SU-DHL-6 (cell line): Measurements from ENCODE around the gene KCNE1.
"Not testable (repeated sequence)": the region's sequence is repeated elsewhere in the genome, so short reads cannot be mapped to it uniquely, and the experiment has no call there.

Source experiments
- H2AFZ ChIP-seq: fragments of 200-600 bp; sonication (generic); 2 replicates; pipeline ENCODE4 v1.6.1; 2014; ENCODE audit warnings: low read depth, mild to moderate bottlenecking, moderate library complexity, mixed read lengths, antibody characterized with exemption, low read length; ENCODE audit not compliant: severe bottlenecking
- H3F3A ChIP-seq: fragments of 200-600 bp; shearing (Covaris generic); 2 replicates; pipeline ENCODE4 v1.6.0; 2016; ENCODE audit warnings: antibody characterized with exemption, mild to moderate bottlenecking; ENCODE audit not compliant: insufficient read depth
- H3K27ac ChIP-seq: fragments of 200-600 bp; sonication (generic); 2 replicates; pipeline ENCODE4 v1.5.1; 2016; ENCODE audit warnings: low read depth, mild to moderate bottlenecking, low read length, moderate library complexity, mixed read lengths
- H3K27me3 ChIP-seq: fragments of 200-600 bp; sonication (generic), shearing (Covaris generic); 2 replicates; pipeline ENCODE4 v1.6.0; 2014; ENCODE audit warnings: mild to moderate bottlenecking, low read length
- H3K36me3 ChIP-seq: fragments of 200-600 bp; sonication (generic); 2 replicates; pipeline ENCODE4 v1.6.1; 2014; ENCODE audit warnings: mild to moderate bottlenecking, low read length, mixed read lengths
- H3K4me2 ChIP-seq: fragments of 300-600, 200-600 bp; shearing (Covaris generic), sonication (generic); 2 replicates; pipeline ENCODE4 v1.6.0; 2014; ENCODE audit warnings: low read length, low read depth, mild to moderate bottlenecking; ENCODE audit not compliant: poor library complexity, severe bottlenecking
- H3K4me3 ChIP-seq: fragments of 200-600 bp; sonication (generic); 2 replicates; pipeline ENCODE4 v1.5.1; 2014; ENCODE audit warnings: antibody characterized with exemption, low read length, mild to moderate bottlenecking, mixed read lengths; ENCODE audit not compliant: insufficient read depth, poor library complexity, severe bottlenecking
- H3K79me2 ChIP-seq: fragments of 200-600 bp; sonication (generic); 2 replicates; pipeline ENCODE4 v1.6.1; 2014; ENCODE audit warnings: mild to moderate bottlenecking, low read length, moderate library complexity; ENCODE audit not compliant: insufficient read depth
- H3K9ac ChIP-seq: fragments of 200-600 bp; sonication (generic); 2 replicates; pipeline ENCODE4 v1.7.0; 2014; ENCODE audit warnings: mild to moderate bottlenecking, low read length
- H3K9me2 ChIP-seq: fragments of 200-600 bp; sonication (generic); replicated peaks from 2 replicates; pipeline ENCODE4 v1.6.1; 2014; ENCODE audit warnings: low read length; ENCODE audit not compliant: insufficient read depth
- H3K9me3 ChIP-seq: fragments of 200-600 bp; sonication (generic); 2 replicates; pipeline ENCODE4 v1.6.1; 2014; ENCODE audit warnings: low read length, mixed read lengths; ENCODE audit not compliant: insufficient read depth
- H4K20me1 ChIP-seq: fragments of 200-600 bp; sonication (generic); 2 replicates; pipeline ENCODE4 v1.6.1; 2014; ENCODE audit warnings: low read depth, mild to moderate bottlenecking, antibody characterized with exemption, low read length, moderate library complexity, mixed read lengths
- EZH2phosphoT487 ChIP-seq: fragments of 200-600 bp; sonication (generic), shearing (Covaris generic); conservative IDR thresholded peaks from 2 replicates; pipeline ENCODE4 v1.6.1; 2018; ENCODE audit warnings: mild to moderate bottlenecking, antibody characterized with exemption, low read length, moderate library complexity, mixed read lengths
- TF ChIP-seq, protein P1 (sequence below): fragments of 200-600 bp; sonication (generic); IDR thresholded peaks from one replicate; pipeline ENCODE4 v1.5.1; 2017; ENCODE audit warnings: antibody characterized with exemption, mild to moderate bottlenecking, low read length, moderate library complexity; ENCODE audit not compliant: insufficient read depth, poor library complexity, severe bottlenecking

KCNE1 gene

DNA sequence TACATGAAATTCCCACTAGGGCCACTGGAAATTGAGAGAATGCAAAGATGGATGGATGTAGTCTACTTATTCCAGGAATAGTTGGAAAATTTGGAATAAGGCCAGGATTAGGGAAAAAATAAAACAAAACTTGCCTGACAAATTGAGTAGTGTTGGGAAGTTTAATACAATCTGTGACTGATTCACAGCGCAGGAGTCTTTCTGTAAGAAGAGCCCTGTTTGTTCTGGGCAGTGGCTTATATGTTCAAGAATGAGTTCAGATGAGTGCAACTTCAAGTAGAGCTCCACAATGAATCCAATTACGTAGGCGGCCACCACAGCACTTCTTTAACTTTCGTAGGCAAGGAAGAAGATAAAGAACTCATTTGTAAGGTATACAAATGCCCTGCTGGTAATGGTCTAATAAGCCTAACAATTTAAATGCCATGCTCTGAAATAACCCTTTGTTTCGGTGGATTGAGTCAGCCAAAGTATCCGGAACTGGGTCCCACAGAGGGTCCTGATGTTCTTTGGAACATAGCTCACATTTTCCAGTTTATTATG, 47.1 kb upstream of the KCNE1 start:
- Histone ChIP-seq H2AFZ (no peak overlapping the region), H3F3A (no peaks in the 10 kb centered on the region), H3K27ac (no peak overlapping the region), H3K9ac (no peak overlapping the region), H3K9me3 (no peaks in the 10 kb centered on the region), H3K79me2 (no peaks in the 10 kb centered on the region), H4K20me1 (no peaks in the 10 kb centered on the region), H3K36me3 (no peaks in the 10 kb centered on the region), H3K4me2 (no peak overlapping the region), H3K27me3 (no peaks in the 10 kb centered on the region), H3K4me3 (no peak overlapping the region), H3K9me2 (no peaks in the 10 kb centered on the region)
- TF ChIP-seq, protein P1, sequence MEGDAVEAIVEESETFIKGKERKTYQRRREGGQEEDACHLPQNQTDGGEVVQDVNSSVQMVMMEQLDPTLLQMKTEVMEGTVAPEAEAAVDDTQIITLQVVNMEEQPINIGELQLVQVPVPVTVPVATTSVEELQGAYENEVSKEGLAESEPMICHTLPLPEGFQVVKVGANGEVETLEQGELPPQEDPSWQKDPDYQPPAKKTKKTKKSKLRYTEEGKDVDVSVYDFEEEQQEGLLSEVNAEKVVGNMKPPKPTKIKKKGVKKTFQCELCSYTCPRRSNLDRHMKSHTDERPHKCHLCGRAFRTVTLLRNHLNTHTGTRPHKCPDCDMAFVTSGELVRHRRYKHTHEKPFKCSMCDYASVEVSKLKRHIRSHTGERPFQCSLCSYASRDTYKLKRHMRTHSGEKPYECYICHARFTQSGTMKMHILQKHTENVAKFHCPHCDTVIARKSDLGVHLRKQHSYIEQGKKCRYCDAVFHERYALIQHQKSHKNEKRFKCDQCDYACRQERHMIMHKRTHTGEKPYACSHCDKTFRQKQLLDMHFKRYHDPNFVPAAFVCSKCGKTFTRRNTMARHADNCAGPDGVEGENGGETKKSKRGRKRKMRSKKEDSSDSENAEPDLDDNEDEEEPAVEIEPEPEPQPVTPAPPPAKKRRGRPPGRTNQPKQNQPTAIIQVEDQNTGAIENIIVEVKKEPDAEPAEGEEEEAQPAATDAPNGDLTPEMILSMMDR, result no peak
- no peak for TF ChIP-seq EZH2phosphoT487

DNA sequence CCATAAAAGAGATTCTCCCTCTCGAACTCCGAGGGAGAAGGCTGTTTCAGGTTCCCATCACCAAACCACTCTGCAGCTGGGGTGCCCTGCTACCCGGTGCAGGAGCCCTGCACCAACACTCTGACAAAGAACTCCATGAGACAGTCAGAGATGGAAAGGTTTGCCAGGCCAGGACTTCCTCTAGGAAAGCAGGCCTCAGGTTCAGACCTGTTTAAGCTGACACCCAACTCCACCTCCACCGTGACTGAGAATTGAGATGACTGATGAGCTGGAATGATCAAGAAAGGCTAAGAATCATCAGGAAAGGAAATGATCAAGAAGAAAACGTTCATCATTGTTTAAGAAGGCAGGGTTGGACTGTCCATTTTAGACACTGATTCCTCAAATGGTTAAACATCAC, 46.2 kb upstream of the KCNE1 start:
- Histone ChIP-seq H3K27ac (no peak overlapping the region), H3K27me3 (no peaks in the 10 kb centered on the region), H3K4me2 (no peak overlapping the region), H3K9me3 (no peaks in the 10 kb centered on the region), H3K9ac (no peak overlapping the region), H3K36me3 (no peaks in the 10 kb centered on the region), H3K4me3 (no peak overlapping the region), H3F3A (no peaks in the 10 kb centered on the region), H3K9me2 (no peaks in the 10 kb centered on the region), H2AFZ (no peak overlapping the region), H3K79me2 (no peaks in the 10 kb centered on the region), H4K20me1 (no peaks in the 10 kb centered on the region)
- TF ChIP-seq EZH2phosphoT487, result no peak
- TF ChIP-seq, protein P1, result no peak

DNA sequence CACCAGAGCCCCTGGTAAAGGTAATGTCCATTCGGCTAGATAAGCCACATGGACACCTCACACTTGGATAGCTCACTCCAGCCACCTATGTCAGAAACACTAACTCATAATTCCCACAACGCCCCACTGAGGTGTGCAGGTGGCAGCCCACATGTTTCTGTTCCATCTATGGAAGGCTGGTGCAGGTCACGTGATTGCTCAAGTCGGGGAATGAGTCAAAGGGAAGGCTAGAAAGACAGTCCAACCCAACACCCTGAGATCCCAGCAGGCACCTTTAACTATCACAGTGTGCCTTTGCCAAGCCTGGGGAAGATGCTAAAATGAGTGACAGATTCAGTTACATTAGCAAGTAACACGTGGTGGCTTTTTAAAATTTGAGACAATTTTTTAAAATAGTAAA, 45.3 kb upstream of the KCNE1 start:
- Histone ChIP-seq H4K20me1 (no peaks in the 10 kb centered on the region), H2AFZ (no peak overlapping the region), H3K79me2 (no peaks in the 10 kb centered on the region), H3K4me3 (no peak overlapping the region), H3K27ac (no peak overlapping the region), H3F3A (no peaks in the 10 kb centered on the region), H3K27me3 (no peaks in the 10 kb centered on the region), H3K4me2 (no peak overlapping the region), H3K9me2 (no peaks in the 10 kb centered on the region), H3K9me3 (no peaks in the 10 kb centered on the region), H3K36me3 (no peaks in the 10 kb centered on the region), H3K9ac (no peak overlapping the region)
- no peak for TF ChIP-seq EZH2phosphoT487
- TF ChIP-seq, protein P1, result no peak

DNA sequence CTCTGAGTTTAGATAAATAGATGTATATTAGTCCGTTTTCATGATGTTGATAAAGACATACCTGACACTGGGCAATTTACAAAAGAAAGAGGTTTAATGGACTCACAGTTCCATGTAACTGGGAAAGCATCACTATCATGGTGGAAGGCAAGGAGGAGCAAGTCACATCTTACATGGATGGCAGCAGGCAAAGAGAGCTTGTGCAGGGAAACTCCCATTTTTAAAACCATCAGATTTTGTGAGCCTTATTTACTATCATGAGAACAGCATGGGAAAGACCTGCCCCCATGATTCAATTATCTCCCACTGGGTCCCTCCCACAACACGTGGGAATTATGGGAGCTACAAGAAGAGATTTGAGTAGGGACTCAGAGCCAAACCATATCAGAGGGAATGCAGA, 42.7 kb upstream of the KCNE1 start:
- not testable (repeated sequence) for H3K9me2 ChIP-seq, H4K20me1 ChIP-seq, H3K9ac ChIP-seq, H2AFZ ChIP-seq, H3F3A ChIP-seq, H3K36me3 ChIP-seq, H3K27ac ChIP-seq, H3K79me2 ChIP-seq, H3K4me2 ChIP-seq, H3K27me3 ChIP-seq, H3K9me3 ChIP-seq, H3K4me3 ChIP-seq
